Measurements from ENCODE around the gene SYNE2. TPM values are rescaled to one million over a fixed set of nuclear protein-coding genes. Genes with fewer than 3 reads are reported as not detected.

SYNE2 gene
- total and polyA plus RNA-seq, 10 of the 15 experiments (the other 5 are each of a cell fraction or from before 2014, with no cell fraction given) = 2.1 to 52.7 (median 38.1) TPM

DNA sequence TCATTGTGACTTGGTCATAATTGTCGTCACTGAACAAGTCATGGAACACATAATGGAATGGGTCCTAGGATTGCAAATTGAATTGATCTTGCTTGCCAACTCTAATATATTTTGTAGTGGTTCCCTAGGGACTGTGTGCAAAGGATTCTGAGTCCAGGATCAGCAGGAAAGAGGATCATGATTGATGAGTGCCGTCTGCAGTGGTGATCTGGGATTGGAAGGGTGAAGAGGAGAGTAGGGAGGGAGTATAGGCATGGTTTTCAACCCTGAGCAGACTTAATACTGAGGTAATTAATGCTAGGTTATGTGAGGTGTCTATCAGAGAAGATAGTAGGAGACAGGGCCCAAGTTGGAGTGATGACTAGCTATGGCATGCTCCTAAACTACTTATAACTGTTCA is 272.5 kb downstream of the SYNE2 start:
- Histone ChIP-seq H3K4me2 (ENCODE audit: control insufficient read depth, insufficient read depth) (no peak overlapping the region), H3K27me3 (replicated peaks in 1 of 2; ENCODE audit: control insufficient read depth in 2 of 2, insufficient read depth in 2 of 2, low read length in 1 of 2) (no peaks in the 10 kb centered on the region), H3K79me2 (ENCODE audit: control insufficient read depth, insufficient read depth, low read length) (no peaks in the 10 kb centered on the region), H3K4me1 (ENCODE audit: control insufficient read depth, insufficient read depth, low read length) (no peaks in the 10 kb centered on the region), H3K4me3 (no peak overlapping the region), H3K9me3 (replicated peaks; ENCODE audit: control insufficient read depth, insufficient read depth, low read length) (no peaks in the 10 kb centered on the region), H3K36me3 (ENCODE audit: control insufficient read depth in 2 of 2, insufficient read depth in 2 of 2, low read length in 1 of 2) (peaks cover 4 to 17% of the 10 kb centered on the region in 2 experiments), H4K20me1 (ENCODE audit: control insufficient read depth, insufficient read depth) (no peaks in the 10 kb centered on the region), H3K9ac (ENCODE audit: control insufficient read depth, insufficient read depth, low read length) (no peak overlapping the region), H2AFZ (ENCODE audit: control insufficient read depth, low read depth, low read length) (no peak overlapping the region), H3K27ac (ENCODE audit: control insufficient read depth, insufficient read depth) (no peak overlapping the region)
- intact Hi-C loops (cut with micrococcal nuclease; ENCODE audit: unreplicated experiment) (no loop called here), in situ Hi-C loops (cut with MboI) (no loop called here)
- TF ChIP-seq TCF12 (IDR thresholded peaks at IDR 0.05; ENCODE audit: low read depth, low read length) = no peak
- TF ChIP-seq, protein P1, sequence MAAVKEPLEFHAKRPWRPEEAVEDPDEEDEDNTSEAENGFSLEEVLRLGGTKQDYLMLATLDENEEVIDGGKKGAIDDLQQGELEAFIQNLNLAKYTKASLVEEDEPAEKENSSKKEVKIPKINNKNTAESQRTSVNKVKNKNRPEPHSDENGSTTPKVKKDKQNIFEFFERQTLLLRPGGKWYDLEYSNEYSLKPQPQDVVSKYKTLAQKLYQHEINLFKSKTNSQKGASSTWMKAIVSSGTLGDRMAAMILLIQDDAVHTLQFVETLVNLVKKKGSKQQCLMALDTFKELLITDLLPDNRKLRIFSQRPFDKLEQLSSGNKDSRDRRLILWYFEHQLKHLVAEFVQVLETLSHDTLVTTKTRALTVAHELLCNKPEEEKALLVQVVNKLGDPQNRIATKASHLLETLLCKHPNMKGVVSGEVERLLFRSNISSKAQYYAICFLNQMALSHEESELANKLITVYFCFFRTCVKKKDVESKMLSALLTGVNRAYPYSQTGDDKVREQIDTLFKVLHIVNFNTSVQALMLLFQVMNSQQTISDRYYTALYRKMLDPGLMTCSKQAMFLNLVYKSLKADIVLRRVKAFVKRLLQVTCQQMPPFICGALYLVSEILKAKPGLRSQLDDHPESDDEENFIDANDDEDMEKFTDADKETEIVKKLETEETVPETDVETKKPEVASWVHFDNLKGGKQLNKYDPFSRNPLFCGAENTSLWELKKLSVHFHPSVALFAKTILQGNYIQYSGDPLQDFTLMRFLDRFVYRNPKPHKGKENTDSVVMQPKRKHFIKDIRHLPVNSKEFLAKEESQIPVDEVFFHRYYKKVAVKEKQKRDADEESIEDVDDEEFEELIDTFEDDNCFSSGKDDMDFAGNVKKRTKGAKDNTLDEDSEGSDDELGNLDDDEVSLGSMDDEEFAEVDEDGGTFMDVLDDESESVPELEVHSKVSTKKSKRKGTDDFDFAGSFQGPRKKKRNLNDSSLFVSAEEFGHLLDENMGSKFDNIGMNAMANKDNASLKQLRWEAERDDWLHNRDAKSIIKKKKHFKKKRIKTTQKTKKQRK (IDR thresholded peaks at IDR 0.05; ENCODE audit: low read depth, low read length) = no peak
- TF ChIP-seq, protein P2, sequence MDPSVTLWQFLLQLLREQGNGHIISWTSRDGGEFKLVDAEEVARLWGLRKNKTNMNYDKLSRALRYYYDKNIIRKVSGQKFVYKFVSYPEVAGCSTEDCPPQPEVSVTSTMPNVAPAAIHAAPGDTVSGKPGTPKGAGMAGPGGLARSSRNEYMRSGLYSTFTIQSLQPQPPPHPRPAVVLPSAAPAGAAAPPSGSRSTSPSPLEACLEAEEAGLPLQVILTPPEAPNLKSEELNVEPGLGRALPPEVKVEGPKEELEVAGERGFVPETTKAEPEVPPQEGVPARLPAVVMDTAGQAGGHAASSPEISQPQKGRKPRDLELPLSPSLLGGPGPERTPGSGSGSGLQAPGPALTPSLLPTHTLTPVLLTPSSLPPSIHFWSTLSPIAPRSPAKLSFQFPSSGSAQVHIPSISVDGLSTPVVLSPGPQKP (IDR thresholded peaks at IDR 0.05; ENCODE audit: low read depth, low read length) = no peak
- TF ChIP-seq ZNF24 (IDR thresholded peaks at IDR 0.05) = no peak
- TF ChIP-seq TBL1XR1 (IDR thresholded peaks at IDR 0.05; ENCODE audit: low read depth, low read length) = no peak
- ChIA-PET RAD21 (ENCODE audit: unreplicated experiment) (interaction anchor here (0.6 to 1.0 kb wide), 3 partner anchors 9 to 415 kb away, joined by 3 to 4 read pairs (median 3); no protein-coding TSS in a partner anchor), POLR2A (no interaction called here), SMC1A (ENCODE audit: uncharacterized antibody, unreplicated experiment) (interaction anchor here (1.3 kb wide), 1 partner anchor 169 kb away, joined by 4 read pairs; the partner anchor contains the start of gene ESR2), CTCF (no interaction called here)
- DNase-seq (ENCODE audit: low read depth, low spot score) (no peak), FAIRE-seq (no peak), ATAC-seq (no peak)
- 84% methylated on average over 2 of the region's 2 CpGs for WGBS (ENCODE audit: insufficient coverage, insufficient replicate concordance, low lambda C conversion rate, missing lambda C conversion rate)
- BruUV-seq (replicated peaks) = no TSS peak
